Ascending aorta (tissue), 2 donors: ENCODE results near the gene LRIG1. TPM values are rescaled to one million over a fixed set of nuclear protein-coding genes. Genes with fewer than 3 reads are reported as not detected.
A peak's percentile ranks its signal among the peaks of the same experiment; 100 is the strongest.

ENCODE experiments used
- DNase-seq, 2 donors: peaks; one replicate each; pipeline ENCODE4 v3.0.0-alpha.2; 2019; ENCODE audit warnings: low spot score in 2 of 2
- H3K27ac ChIP-seq, 2 donors: fragments of 200-600 bp; sonication (generic); one replicate each; pipeline ENCODE4 v1.5.1; 2016 to 2017; ENCODE audit warnings: mild to moderate bottlenecking in 1 of 2
- H3K27me3 ChIP-seq: fragments of 200-600 bp; sonication (generic); one replicate; pipeline ENCODE4 v1.5.1; 2017
- H3K36me3 ChIP-seq, 2 donors: fragments of 200-600 bp; sonication (generic); one replicate each; pipeline ENCODE4 v1.5.1; 2016
- H3K4me1 ChIP-seq, 2 donors: fragments of 200-600 bp; sonication (generic); one replicate each; pipeline ENCODE4 v1.5.1; 2016 to 2017; ENCODE audit warnings: mild to moderate bottlenecking in 1 of 2
- H3K4me3 ChIP-seq, 2 donors: fragments of 200-600 bp; sonication (generic); one replicate each; pipeline ENCODE4 v1.5.1; 2016 to 2017; ENCODE audit warnings: mild to moderate bottlenecking in 1 of 2
- H3K9me3 ChIP-seq, 2 donors: fragments of 200-600 bp; sonication (generic); one replicate each; pipeline ENCODE4 v1.5.1; 2016
- CTCF ChIP-seq, 3 experiments: fragments of 200-600 bp in 2 of 3; fragments of 450-650 bp in 1 of 3; sonication (generic) in 2 of 3; IDR thresholded peaks; one replicate each; pipeline ENCODE4 v1.5.1; 2016 to 2019; ENCODE audit warnings: antibody characterized with exemption in 3 of 3, mild to moderate bottlenecking in 1 of 3, moderate library complexity in 1 of 3
- intact Hi-C: fragments of 100-400 bp; cut with DNase I; formaldehyde crosslinking; loops from one replicate; pipeline ENCODE4 v1.15.1; 2023
- total RNA-seq: library from RNA; depleted of rRNA; stranded (reverse); fragments of >200 nt; gene quantifications from one replicate; pipeline ENCODE4 v1.1.0, GENCODE V29; 2016

The LRIG1 gene
- total RNA-seq, 1 donor from 2014 or later: 62.3 TPM

- Histone ChIP-seq H3K27me3 (no peaks in the 10 kb centered on the region), H3K27ac (no peak overlapping the region), H3K4me3 (no peak overlapping the region), H3K4me1 (peaks cover under 1 to 27% of the 10 kb centered on the region in 2 donors), H3K36me3 (no peaks in the 10 kb centered on the region), H3K9me3 (no peaks in the 10 kb centered on the region)
- no peak for TF ChIP-seq CTCF (IDR thresholded peaks at IDR 0.05)
- intact Hi-C loops: no loop called here
- no peak for DNase-seq
Observed at GRCh38 chr3:66433522-66433782, 67.4 kb downstream of the LRIG1 start.

GRCh38 chr3:66432767-66433521 lies 67.9 kb downstream of the LRIG1 start:
- H3K27ac ChIP-seq: no peak overlapping the region
- H3K4me1 ChIP-seq: peaks cover 5 to 31% of the 10 kb centered on the region in 2 donors
- TF ChIP-seq CTCF (IDR thresholded peaks at IDR 0.05): no peak
- H3K27me3 ChIP-seq: no peaks in the 10 kb centered on the region
- no peak overlapping the region for H3K4me3 ChIP-seq
- DNase-seq: no peak
- intact Hi-C loops: no loop called here
- H3K9me3 ChIP-seq: no peaks in the 10 kb centered on the region
- H3K36me3 ChIP-seq: no peaks in the 10 kb centered on the region

GRCh38 chr3:66432041-66432766 lies 68.6 kb downstream of the LRIG1 start:
- H3K4me1 ChIP-seq: peaks cover 5 to 34% of the 10 kb centered on the region in 2 donors
- DNase-seq: no peak
- H3K9me3 ChIP-seq: no peaks in the 10 kb centered on the region
- H3K4me3 ChIP-seq: no peak overlapping the region
- no peak overlapping the region for H3K27ac ChIP-seq
- intact Hi-C loops: no loop called here
- no peaks in the 10 kb centered on the region for H3K36me3 ChIP-seq
- H3K27me3 ChIP-seq: no peaks in the 10 kb centered on the region
- no peak for TF ChIP-seq CTCF (IDR thresholded peaks at IDR 0.05)

GRCh38 chr3:66431494-66431893 lies 69.3 kb downstream of the LRIG1 start:
- DNase-seq: no peak
- Histone ChIP-seq H3K27me3 (no peaks in the 10 kb centered on the region), H3K4me3 (no peak overlapping the region), H3K9me3 (no peaks in the 10 kb centered on the region), H3K27ac (no peak overlapping the region), H3K4me1 (peaks cover 5 to 34% of the 10 kb centered on the region in 2 donors), H3K36me3 (no peaks in the 10 kb centered on the region)
- TF ChIP-seq CTCF (IDR thresholded peaks at IDR 0.05): no peak
- intact Hi-C loops: no loop called here

GRCh38 chr3:66430876-66431275 lies 69.9 kb downstream of the LRIG1 start:
- TF ChIP-seq CTCF (IDR thresholded peaks at IDR 0.05): no peak
- intact Hi-C loops: no loop called here

More at GRCh38 chr3:66430876-66431275, 69.9 kb downstream of the LRIG1 start:
- peaks cover 5 to 30% of the 10 kb centered on the region in 2 donors for H3K4me1 ChIP-seq
- no peak overlapping the region for H3K4me3 ChIP-seq
- DNase-seq: no peak
- H3K27ac ChIP-seq: peak overlapping the region in 1 of 2 donors; percentile 14
- no peaks in the 10 kb centered on the region for H3K36me3 ChIP-seq
- H3K9me3 ChIP-seq: no peaks in the 10 kb centered on the region
- no peaks in the 10 kb centered on the region for H3K27me3 ChIP-seq
